Measurements from ENCODE around the gene ACOT8.

Gene ACOT8

DNA sequence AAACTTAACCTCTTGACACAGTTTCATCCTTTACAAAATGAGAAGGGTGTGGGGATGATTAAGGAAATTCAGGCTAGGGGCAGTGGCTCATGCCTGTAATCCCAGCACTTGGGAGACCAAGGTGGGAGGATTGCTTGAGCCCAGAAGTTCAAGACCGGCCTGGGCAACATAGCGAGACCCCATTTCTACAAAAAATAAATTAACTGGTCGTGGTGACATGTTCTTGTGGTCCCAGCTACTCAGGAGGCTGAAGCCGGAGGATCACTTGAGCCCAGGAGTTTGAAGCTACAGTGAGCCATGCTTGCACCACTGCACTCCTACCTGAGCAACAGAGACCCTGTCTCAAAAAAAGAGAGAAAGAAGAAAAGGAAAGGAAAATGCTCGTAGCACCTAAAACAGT, 9.3 kb upstream of the ACOT8 start:
- Histone ChIP-seq H3K27ac (ENCODE audit: low read length) (no peak overlapping the region), H3K36me3 (ENCODE audit: control insufficient read depth in 1 of 2, insufficient read depth in 2 of 2, low read length in 2 of 2) (no peaks in the 10 kb centered on the region), H3K9me3 (ENCODE audit: control insufficient read depth in 1 of 2, low read length in 2 of 2) (no peaks in the 10 kb centered on the region), H3K4me3 (ENCODE audit: low read depth in 1 of 2, low read length in 2 of 2) (no peak overlapping the region), H3K4me1 (ENCODE audit: control insufficient read depth in 1 of 2, insufficient read depth in 2 of 2, low read length in 2 of 2) (no peaks in the 10 kb centered on the region), H3K27me3 (ENCODE audit: low read depth, low read length) (no peaks in the 10 kb centered on the region)

DNA sequence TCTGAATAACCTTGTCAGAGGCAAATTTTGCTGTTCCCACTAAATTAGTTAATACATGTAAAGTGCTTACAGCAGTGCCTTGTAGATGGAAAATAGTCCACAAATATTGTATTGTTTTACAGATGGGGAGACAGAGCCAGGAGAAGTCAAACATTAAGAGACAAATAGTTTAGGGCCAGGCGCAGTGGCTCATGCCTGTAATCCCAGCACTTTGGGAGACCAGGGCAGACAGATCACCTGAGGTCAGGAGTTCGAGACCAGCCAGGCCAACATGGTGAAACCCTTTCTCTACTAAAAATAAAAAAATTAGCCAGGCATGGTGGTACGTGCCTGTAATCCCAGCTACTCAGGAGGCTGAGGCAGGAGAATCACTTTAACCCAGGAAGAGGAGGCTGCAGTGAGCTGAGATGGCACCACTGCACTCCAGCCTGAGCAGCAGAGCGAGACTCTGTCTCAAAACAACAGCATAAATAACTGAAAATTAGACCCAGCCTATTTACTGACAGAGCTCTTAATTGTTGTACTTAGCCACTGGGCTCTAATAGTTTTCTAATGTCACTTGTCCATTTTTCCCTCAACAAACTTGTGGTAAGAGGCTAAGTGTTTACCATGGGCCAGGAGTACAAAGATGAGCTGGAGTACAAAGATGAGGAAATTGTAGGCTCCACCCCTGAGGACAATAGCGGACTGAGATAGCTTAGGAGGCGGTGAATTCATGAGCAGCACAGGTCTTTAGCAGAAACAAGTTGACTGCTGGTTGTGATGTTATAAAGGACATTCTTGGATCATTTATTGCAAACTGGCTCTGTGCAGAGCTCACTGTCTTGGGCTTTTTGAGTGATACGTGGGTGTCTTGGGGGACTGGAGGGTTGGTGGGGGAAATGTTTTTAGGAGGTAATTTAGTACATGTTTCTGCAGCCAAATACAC, 6.6 kb upstream of the ACOT8 start:
- no peak overlapping the region for H3K27ac ChIP-seq (ENCODE audit: low read length)
- no peaks in the 10 kb centered on the region for H3K4me1 ChIP-seq (ENCODE audit: control insufficient read depth in 1 of 2, insufficient read depth in 2 of 2, low read length in 2 of 2)
- H3K9me3 ChIP-seq (ENCODE audit: control insufficient read depth in 1 of 2, low read length in 2 of 2) = no peaks in the 10 kb centered on the region
- no peaks in the 10 kb centered on the region for H3K27me3 ChIP-seq (ENCODE audit: low read depth, low read length)
- H3K4me3 ChIP-seq (ENCODE audit: low read depth in 1 of 2, low read length in 2 of 2) = no peak overlapping the region
- H3K36me3 ChIP-seq (ENCODE audit: control insufficient read depth in 1 of 2, insufficient read depth in 2 of 2, low read length in 2 of 2) = no peaks in the 10 kb centered on the region

DNA sequence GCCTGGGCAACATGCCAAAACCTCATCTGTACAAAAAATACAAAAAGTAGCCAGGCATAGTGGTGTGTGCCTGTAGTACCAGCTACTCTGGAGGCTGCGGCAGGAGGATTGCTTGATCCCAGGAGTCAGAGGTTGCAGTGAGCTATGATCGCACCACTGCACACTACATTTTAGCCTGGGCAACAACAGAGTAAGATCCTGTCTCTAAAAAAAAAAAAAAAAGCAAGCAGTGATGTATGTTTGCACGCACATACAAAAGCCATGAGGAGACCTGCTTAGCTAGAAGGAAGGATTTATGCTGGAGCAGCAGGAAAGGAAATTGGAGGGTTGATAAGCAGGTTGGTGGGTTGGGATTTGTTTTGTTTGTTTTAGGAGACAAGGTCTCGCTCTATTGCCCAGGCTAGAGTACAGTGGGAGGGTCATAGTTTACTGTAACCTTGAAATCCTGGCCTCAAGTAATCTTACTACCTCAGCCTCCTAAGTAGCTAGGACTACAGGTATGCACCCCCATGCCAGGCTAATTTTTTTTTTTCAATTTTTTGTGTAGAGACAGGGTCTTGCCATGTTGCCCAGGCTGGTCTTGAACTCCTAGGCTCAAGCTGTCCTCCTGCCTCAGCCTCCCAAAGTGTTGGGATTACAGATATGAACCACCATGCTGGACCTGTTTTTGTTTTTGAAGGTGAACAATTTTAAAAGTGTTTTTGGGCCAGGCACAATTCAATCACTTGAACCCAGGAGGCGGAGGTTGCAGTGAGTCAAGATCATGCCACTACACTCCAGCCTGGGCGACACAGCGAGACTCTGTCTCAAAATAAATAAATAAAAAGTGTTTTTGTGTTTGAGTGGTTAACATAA, 4.3 kb upstream of the ACOT8 start:
- Histone ChIP-seq H3K4me3 (ENCODE audit: low read depth in 1 of 2, low read length in 2 of 2) (no peak overlapping the region), H3K4me1 (ENCODE audit: control insufficient read depth in 1 of 2, insufficient read depth in 2 of 2, low read length in 2 of 2) (peaks cover 0 to 15% of the 10 kb centered on the region in 2 donors), H3K27ac (ENCODE audit: low read length) (no peak overlapping the region), H3K9me3 (ENCODE audit: control insufficient read depth in 1 of 2, low read length in 2 of 2) (no peaks in the 10 kb centered on the region), H3K36me3 (ENCODE audit: control insufficient read depth in 1 of 2, insufficient read depth in 2 of 2, low read length in 2 of 2) (no peaks in the 10 kb centered on the region), H3K27me3 (ENCODE audit: low read depth, low read length) (no peaks in the 10 kb centered on the region)

DNA sequence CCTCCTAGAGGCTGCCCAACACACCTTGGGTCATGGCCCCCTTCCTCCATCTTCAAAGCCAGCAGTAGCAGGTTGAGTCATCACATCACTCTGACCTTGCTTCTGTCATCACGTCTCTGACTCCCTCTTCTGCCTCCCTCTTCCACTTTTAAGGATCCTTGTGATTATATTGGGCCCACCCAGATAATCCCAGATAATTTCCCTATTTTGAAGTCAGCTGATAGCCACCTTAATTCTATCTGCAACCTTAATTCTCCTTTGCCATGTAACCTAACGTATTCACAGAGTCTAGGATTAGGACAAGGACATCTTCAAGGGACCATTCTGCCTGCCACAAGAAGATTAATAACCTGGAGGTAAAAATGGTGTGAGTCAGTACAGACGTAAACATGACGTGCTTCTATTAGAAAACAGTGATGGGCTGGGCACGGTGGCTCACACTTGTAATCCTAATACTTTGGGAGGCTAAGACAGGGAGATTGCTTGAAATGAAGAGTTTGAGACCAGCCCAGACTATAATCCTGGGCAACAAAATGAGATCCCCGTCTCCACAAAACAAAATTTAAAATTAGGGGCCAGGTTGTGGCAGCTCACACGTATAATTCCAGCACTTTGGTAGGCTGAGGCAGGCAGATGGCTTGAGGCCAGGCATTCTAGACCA, 3.5 kb upstream of the ACOT8 start:
- H3K4me3 ChIP-seq (ENCODE audit: low read depth in 1 of 2, low read length in 2 of 2) = no peak overlapping the region
- H3K27ac ChIP-seq (ENCODE audit: low read length) = no peak overlapping the region
- no peaks in the 10 kb centered on the region for H3K36me3 ChIP-seq (ENCODE audit: control insufficient read depth in 1 of 2, insufficient read depth in 2 of 2, low read length in 2 of 2)
- no peaks in the 10 kb centered on the region for H3K27me3 ChIP-seq (ENCODE audit: low read depth, low read length)
- peaks cover 0 to 22% of the 10 kb centered on the region in 2 donors for H3K4me1 ChIP-seq (ENCODE audit: control insufficient read depth in 1 of 2, insufficient read depth in 2 of 2, low read length in 2 of 2)
- no peaks in the 10 kb centered on the region for H3K9me3 ChIP-seq (ENCODE audit: control insufficient read depth in 1 of 2, low read length in 2 of 2)

DNA sequence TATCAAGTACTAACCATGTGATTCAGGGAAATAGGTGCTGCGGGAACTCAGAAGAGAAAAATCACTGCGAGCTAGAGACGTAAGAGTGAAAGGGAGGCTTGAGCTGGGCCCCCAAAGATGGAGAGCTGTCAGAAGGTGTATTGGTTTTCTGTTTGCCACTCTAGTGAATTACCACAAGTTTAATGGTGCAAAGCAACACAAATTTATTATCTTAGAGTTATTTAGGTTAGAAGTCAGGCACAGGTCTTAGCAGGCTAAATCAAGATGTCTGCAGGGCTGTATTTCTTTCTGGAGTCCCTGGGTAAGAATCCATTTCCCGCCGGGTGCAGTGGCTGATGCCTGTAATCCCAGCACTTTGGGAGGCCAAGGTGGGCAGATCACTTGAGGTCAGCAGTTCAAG, 2.7 kb upstream of the ACOT8 start:
- H3K4me1 ChIP-seq (ENCODE audit: control insufficient read depth in 1 of 2, insufficient read depth in 2 of 2, low read length in 2 of 2) = peaks cover 2 to 30% of the 10 kb centered on the region in 2 donors
- H3K27me3 ChIP-seq (ENCODE audit: low read depth, low read length) = no peaks in the 10 kb centered on the region
- H3K4me3 ChIP-seq (ENCODE audit: low read depth in 1 of 2, low read length in 2 of 2) = no peak overlapping the region
- no peaks in the 10 kb centered on the region for H3K9me3 ChIP-seq (ENCODE audit: control insufficient read depth in 1 of 2, low read length in 2 of 2)
- H3K36me3 ChIP-seq (ENCODE audit: control insufficient read depth in 1 of 2, insufficient read depth in 2 of 2, low read length in 2 of 2) = no peaks in the 10 kb centered on the region
- no peak overlapping the region for H3K27ac ChIP-seq (ENCODE audit: low read length)

DNA sequence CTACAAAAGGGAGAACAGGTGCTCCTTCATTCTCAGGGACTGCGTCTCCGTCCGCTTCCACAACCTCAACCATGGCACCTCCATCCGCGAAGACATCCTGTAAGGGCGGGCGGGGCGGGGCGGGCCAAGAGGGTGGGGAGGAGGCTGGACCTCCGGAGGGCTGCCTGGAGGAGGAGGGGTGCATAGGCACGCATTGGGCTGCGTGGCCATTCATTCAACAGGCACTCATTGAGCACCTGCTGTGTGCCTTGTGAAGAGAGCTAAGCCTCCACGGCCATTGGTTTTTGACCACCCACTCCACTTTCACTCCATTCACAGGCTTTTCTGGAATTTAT, 657 bp upstream of the ACOT8 start:
- H3K27ac ChIP-seq (ENCODE audit: low read length) = peak overlapping the region; percentile 84
- H3K27me3 ChIP-seq (ENCODE audit: low read depth, low read length) = no peaks in the 10 kb centered on the region
- H3K4me3 ChIP-seq (ENCODE audit: low read depth in 1 of 2, low read length in 2 of 2) = peak overlapping the region; percentile 92 to 99
- H3K36me3 ChIP-seq (ENCODE audit: control insufficient read depth in 1 of 2, insufficient read depth in 2 of 2, low read length in 2 of 2) = peaks cover 10% of the 10 kb centered on the region in 2 donors
- H3K9me3 ChIP-seq (ENCODE audit: control insufficient read depth in 1 of 2, low read length in 2 of 2) = no peaks in the 10 kb centered on the region
- H3K4me1 ChIP-seq (ENCODE audit: control insufficient read depth in 1 of 2, insufficient read depth in 2 of 2, low read length in 2 of 2) = peaks cover 3 to 35% of the 10 kb centered on the region in 2 donors

DNA sequence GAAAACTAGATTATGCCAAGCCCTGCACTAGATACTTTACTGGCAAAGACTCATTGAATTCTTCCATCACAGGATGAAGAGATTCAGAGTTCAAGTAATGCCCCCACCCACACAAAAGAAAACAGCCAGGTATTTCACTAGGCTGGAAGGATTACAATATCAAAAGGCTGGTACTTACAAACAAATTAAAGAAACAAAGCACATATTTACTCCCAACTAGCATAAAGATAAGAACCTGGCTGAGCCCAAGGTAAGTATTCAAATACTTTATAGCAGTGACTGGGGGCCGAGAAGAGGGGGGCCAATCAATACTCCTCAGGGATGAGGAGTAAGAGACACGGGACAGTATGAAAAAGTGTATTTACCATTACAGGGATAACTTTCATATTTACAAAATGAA, 3.7 kb downstream of the ACOT8 start:
- Histone ChIP-seq H3K36me3 (ENCODE audit: control insufficient read depth in 1 of 2, insufficient read depth in 2 of 2, low read length in 2 of 2) (peaks cover 16 to 19% of the 10 kb centered on the region in 2 donors), H3K4me1 (ENCODE audit: control insufficient read depth in 1 of 2, insufficient read depth in 2 of 2, low read length in 2 of 2) (peaks cover 3 to 34% of the 10 kb centered on the region in 2 donors), H3K9me3 (ENCODE audit: control insufficient read depth in 1 of 2, low read length in 2 of 2) (no peaks in the 10 kb centered on the region), H3K27me3 (ENCODE audit: low read depth, low read length) (no peaks in the 10 kb centered on the region), H3K4me3 (ENCODE audit: low read depth in 1 of 2, low read length in 2 of 2) (no peak overlapping the region), H3K27ac (ENCODE audit: low read length) (no peak overlapping the region)

DNA sequence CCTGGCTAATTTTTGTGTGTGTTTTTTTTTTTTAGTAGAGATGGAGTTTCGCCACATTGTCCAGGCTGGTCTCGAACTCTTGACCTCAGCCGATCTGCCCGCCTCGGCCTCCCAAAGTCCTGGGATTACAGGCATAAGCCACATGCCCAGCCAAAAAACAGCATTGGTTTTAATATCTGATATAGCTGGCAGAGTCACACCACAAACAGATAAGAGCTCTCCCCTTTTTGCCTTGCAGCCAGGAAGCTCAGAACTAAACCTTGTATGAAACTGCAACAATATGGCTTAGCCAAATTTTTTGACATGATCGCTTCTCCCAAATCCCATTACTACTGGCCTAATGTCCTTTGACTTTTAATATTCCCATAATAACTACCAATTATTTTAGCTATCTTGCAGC, 4.9 kb downstream of the ACOT8 start:
- peaks cover 16 to 26% of the 10 kb centered on the region in 2 donors for H3K36me3 ChIP-seq (ENCODE audit: control insufficient read depth in 1 of 2, insufficient read depth in 2 of 2, low read length in 2 of 2)

DNA sequence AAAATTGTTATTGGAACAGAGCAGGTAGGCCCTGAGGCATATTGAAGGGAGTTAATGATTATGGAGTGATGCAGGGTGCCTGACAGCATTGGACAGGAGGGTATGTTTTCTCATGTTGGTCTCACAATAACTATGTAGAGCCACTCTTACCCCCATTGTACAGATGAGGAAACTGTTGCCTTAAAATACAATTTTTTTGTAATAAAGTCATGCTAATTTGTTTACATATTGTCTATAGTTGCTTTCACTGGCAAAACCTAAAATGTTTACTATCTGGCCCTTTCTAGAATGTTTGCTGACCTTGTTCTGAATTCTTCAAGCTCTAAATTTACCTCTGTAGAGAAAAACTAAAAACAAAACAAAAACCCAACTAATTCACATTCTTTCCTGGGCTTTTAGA, 5.7 kb downstream of the ACOT8 start:
- Histone ChIP-seq H3K36me3 (ENCODE audit: control insufficient read depth in 1 of 2, insufficient read depth in 2 of 2, low read length in 2 of 2) (peaks cover 16 to 26% of the 10 kb centered on the region in 2 donors), H3K9me3 (ENCODE audit: control insufficient read depth in 1 of 2, low read length in 2 of 2) (no peaks in the 10 kb centered on the region), H3K27me3 (ENCODE audit: low read depth, low read length) (no peaks in the 10 kb centered on the region), H3K4me1 (ENCODE audit: control insufficient read depth in 1 of 2, insufficient read depth in 2 of 2, low read length in 2 of 2) (peaks cover 3 to 21% of the 10 kb centered on the region in 2 donors), H3K4me3 (ENCODE audit: low read depth in 1 of 2, low read length in 2 of 2) (no peak overlapping the region), H3K27ac (ENCODE audit: low read length) (no peak overlapping the region)

More for the DNA sequence above, 4.9 kb downstream of the ACOT8 start:
- H3K9me3 ChIP-seq (ENCODE audit: control insufficient read depth in 1 of 2, low read length in 2 of 2) = no peaks in the 10 kb centered on the region
- H3K4me3 ChIP-seq (ENCODE audit: low read depth in 1 of 2, low read length in 2 of 2) = no peak overlapping the region
- peaks cover 3 to 24% of the 10 kb centered on the region in 2 donors for H3K4me1 ChIP-seq (ENCODE audit: control insufficient read depth in 1 of 2, insufficient read depth in 2 of 2, low read length in 2 of 2)
- H3K27ac ChIP-seq (ENCODE audit: low read length) = no peak overlapping the region
- H3K27me3 ChIP-seq (ENCODE audit: low read depth, low read length) = no peaks in the 10 kb centered on the region

DNA sequence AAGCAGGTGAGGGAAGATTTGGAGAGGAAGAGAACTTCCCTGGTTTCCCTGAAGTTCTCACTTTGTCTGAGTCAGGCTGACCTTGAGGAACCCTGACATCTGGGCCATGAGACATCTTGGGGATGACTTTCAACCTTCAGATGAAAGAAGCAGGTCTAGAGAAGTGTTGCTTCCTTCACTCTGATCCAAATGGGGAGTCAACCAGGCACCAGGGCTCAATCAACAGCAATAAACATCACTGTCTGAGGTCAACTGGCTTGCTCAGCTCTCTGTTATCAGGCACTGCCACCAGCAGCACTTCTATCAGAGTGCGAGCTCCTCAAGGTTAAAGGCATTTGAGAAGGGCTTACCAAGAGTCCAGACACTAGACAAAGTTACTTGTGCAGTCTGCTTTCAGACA, 6.3 kb downstream of the ACOT8 start:
- H3K27ac ChIP-seq (ENCODE audit: low read length) = no peak overlapping the region
- H3K9me3 ChIP-seq (ENCODE audit: control insufficient read depth in 1 of 2, low read length in 2 of 2) = no peaks in the 10 kb centered on the region
- H3K27me3 ChIP-seq (ENCODE audit: low read depth, low read length) = no peaks in the 10 kb centered on the region
- peaks cover 21 to 26% of the 10 kb centered on the region in 2 donors for H3K36me3 ChIP-seq (ENCODE audit: control insufficient read depth in 1 of 2, insufficient read depth in 2 of 2, low read length in 2 of 2)
- H3K4me3 ChIP-seq (ENCODE audit: low read depth in 1 of 2, low read length in 2 of 2) = no peak overlapping the region
- H3K4me1 ChIP-seq (ENCODE audit: control insufficient read depth in 1 of 2, insufficient read depth in 2 of 2, low read length in 2 of 2) = peaks cover 3 to 15% of the 10 kb centered on the region in 2 donors

DNA sequence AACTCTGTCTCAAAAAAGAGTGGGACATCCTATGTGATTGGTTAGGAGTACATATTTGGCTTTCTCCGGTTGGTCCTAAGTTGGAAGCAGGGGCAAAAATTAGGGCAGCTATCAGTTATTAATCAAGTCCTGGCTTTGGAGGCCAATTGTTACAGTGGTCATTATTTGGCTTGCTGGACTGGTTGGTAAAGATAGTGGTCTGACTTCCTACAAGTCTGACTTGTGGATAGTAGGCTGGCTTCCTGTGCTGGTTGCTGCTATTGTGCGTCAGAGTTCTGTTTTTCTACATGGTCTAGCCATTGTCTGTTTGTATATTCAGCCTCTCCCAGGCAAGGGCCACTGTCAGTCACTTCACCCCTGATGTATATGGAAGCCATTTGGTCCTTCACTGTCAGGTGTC, 7.0 kb downstream of the ACOT8 start:
- Histone ChIP-seq H3K27me3 (ENCODE audit: low read depth, low read length) (no peaks in the 10 kb centered on the region), H3K4me3 (ENCODE audit: low read depth in 1 of 2, low read length in 2 of 2) (no peak overlapping the region), H3K9me3 (ENCODE audit: control insufficient read depth in 1 of 2, low read length in 2 of 2) (no peaks in the 10 kb centered on the region), H3K36me3 (ENCODE audit: control insufficient read depth in 1 of 2, insufficient read depth in 2 of 2, low read length in 2 of 2) (peaks cover 24 to 26% of the 10 kb centered on the region in 2 donors), H3K4me1 (ENCODE audit: control insufficient read depth in 1 of 2, insufficient read depth in 2 of 2, low read length in 2 of 2) (peaks cover 3 to 9% of the 10 kb centered on the region in 2 donors), H3K27ac (ENCODE audit: low read length) (no peak overlapping the region)

Data from muscle layer of duodenum (tissue), 2 donors.